ENCODE data around the gene MPG.

The MPG gene

GRCh38 chr16:105521-105920 is 27.5 kb downstream of the MPG start:
- no peak for TF ChIP-seq CREB1 (IDR thresholded peaks at IDR 0.05; ENCODE audit: low read depth)
- no peak for TF ChIP-seq YY1 (IDR thresholded peaks at IDR 0.05; ENCODE audit: low read depth)
- TF ChIP-seq TAF1 (IDR thresholded peaks at IDR 0.05; ENCODE audit: low read depth): no peak
- no peak for TF ChIP-seq CEBPB (IDR thresholded peaks at IDR 0.05)
- no peak for TF ChIP-seq USF1 (IDR thresholded peaks at IDR 0.05)
- no peak for TF ChIP-seq RAD21 (IDR thresholded peaks at IDR 0.05; ENCODE audit: low read depth)
- TF ChIP-seq REST (IDR thresholded peaks at IDR 0.05; ENCODE audit: low read depth): no peak
- TF ChIP-seq, protein P1, sequence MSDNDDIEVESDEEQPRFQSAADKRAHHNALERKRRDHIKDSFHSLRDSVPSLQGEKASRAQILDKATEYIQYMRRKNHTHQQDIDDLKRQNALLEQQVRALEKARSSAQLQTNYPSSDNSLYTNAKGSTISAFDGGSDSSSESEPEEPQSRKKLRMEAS (IDR thresholded peaks at IDR 0.05): no peak
- no peak for TF ChIP-seq NFIC (IDR thresholded peaks at IDR 0.05)
- no peak for TF ChIP-seq EP300 (IDR thresholded peaks at IDR 0.05; ENCODE audit: borderline replicate concordance)
- TF ChIP-seq TCF12 (IDR thresholded peaks at IDR 0.05; ENCODE audit: low read depth): no peak
- TF ChIP-seq FOXM1 (IDR thresholded peaks at IDR 0.05; ENCODE audit: borderline replicate concordance, low read depth): no peak
- TF ChIP-seq ZBTB7A (IDR thresholded peaks at IDR 0.05; ENCODE audit: low read depth): no peak

DNA sequence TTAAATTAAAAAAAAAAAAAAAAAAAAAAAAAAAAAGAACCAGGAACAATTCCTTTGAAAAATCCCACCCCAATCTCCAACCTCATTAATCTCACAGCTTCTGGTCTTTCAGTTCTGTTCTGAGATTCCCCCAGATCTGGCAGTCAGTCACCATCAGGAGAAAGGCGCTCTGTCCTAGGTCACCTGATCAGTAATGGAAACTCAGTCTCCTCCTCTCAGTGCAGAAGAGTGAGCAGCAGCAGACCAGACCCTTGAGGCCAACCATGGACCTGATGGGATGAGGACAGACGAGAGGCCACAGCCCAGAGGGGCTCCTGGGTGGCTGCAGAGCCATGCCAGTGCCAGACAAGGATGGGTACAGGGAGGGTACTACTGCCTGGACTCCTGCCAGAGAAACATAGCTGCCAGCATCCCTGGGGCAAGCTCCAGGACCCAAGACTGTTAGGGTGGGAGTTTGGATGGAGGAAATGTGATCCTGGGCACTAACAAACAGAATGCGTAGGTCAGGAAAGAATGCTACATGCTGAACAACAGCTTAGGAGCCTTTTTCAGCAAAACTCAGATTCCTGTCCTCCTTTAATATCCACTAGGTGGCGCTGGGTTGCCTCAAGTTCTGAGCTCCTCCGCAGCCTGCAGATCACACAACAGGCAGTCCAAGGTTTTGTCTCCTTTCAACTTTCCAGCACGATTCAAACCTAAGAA is 28.7 kb downstream of the MPG start:
- TF ChIP-seq RAD21 (IDR thresholded peaks at IDR 0.05; ENCODE audit: low read depth): peak; percentile 78
- no peak for TF ChIP-seq CREB1 (IDR thresholded peaks at IDR 0.05; ENCODE audit: low read depth)
- TF ChIP-seq NFIC (IDR thresholded peaks at IDR 0.05): no peak
- no peak for TF ChIP-seq EGR1 (IDR thresholded peaks at IDR 0.05)
- TF ChIP-seq, protein P1 (IDR thresholded peaks at IDR 0.05): no peak

DNA sequence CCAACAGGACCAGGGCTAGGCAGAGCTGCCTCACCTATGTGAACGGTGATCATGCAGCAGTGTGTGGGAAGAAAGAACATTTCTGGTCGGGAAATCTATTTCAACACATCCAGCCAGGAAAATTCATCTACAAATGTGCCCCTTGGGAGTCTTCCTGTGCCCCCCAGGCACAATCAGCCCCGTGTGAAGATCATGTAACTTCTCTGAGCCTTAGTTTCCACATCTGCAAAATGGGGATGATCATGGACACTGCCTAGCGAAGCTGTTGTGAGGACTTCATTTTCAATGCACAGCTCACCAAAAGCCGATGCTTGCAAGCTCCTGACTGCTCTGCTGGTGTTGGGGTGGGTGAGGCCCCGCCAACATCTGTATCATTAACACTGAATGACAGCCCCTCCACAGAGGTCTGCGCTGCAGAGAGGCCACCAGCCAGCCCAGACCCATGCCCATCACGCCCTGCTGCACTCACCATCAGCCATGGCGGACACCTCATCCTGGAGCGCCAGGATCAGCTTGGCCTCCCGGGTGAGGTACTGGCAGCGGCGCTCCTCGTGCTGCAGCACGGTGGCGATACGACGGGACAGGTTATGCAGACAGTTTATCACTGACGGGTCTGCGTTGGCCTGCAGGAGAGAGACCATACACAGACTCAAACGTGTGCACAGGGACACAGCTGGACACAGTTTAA is 34.3 kb downstream of the MPG start:
- TF ChIP-seq NFIC (IDR thresholded peaks at IDR 0.05): no peak
- TF ChIP-seq REST (IDR thresholded peaks at IDR 0.05; ENCODE audit: low read depth): no peak
- TF ChIP-seq TAF1 (IDR thresholded peaks at IDR 0.05; ENCODE audit: low read depth): no peak
- TF ChIP-seq CEBPB (IDR thresholded peaks at IDR 0.05): no peak
- TF ChIP-seq CREB1 (IDR thresholded peaks at IDR 0.05; ENCODE audit: low read depth): no peak
- TF ChIP-seq, protein P1 (IDR thresholded peaks at IDR 0.05): no peak
- TF ChIP-seq ZBTB7A (IDR thresholded peaks at IDR 0.05; ENCODE audit: low read depth): no peak
- TF ChIP-seq YY1 (IDR thresholded peaks at IDR 0.05; ENCODE audit: low read depth): no peak
- no peak for TF ChIP-seq EGR1 (IDR thresholded peaks at IDR 0.05)
- no peak for TF ChIP-seq FOXM1 (IDR thresholded peaks at IDR 0.05; ENCODE audit: borderline replicate concordance, low read depth)
- no peak for TF ChIP-seq TCF12 (IDR thresholded peaks at IDR 0.05; ENCODE audit: low read depth)

- TF ChIP-seq TCF12 (IDR thresholded peaks at IDR 0.05; ENCODE audit: low read depth) (no peak), NFIC (IDR thresholded peaks at IDR 0.05) (no peak), EGR1 (IDR thresholded peaks at IDR 0.05) (no peak), TAF1 (IDR thresholded peaks at IDR 0.05; ENCODE audit: low read depth) (no peak), REST (IDR thresholded peaks at IDR 0.05; ENCODE audit: low read depth) (no peak), CEBPB (IDR thresholded peaks at IDR 0.05) (no peak), USF1 (IDR thresholded peaks at IDR 0.05) (no peak), YY1 (IDR thresholded peaks at IDR 0.05; ENCODE audit: low read depth) (no peak), RAD21 (IDR thresholded peaks at IDR 0.05; ENCODE audit: low read depth) (no peak), EP300 (IDR thresholded peaks at IDR 0.05; ENCODE audit: borderline replicate concordance) (no peak), CREB1 (IDR thresholded peaks at IDR 0.05; ENCODE audit: low read depth) (no peak), ZBTB7A (IDR thresholded peaks at IDR 0.05; ENCODE audit: low read depth) (no peak), TEAD4 (IDR thresholded peaks at IDR 0.05) (no peak), FOXM1 (IDR thresholded peaks at IDR 0.05; ENCODE audit: borderline replicate concordance, low read depth) (no peak)
Observed at GRCh38 chr16:114327-114726, 36.3 kb downstream of the MPG start.

Data from Ishikawa (cell line).